GM19467 (cell line): ENCODE measurements around the gene UFSP1.
"Not testable (repeated sequence)": the region's sequence is repeated elsewhere in the genome, so short reads cannot be mapped to it uniquely, and the experiment has no call there.

Experiments used
- ATAC-seq: cut with Tn5 transposase; IDR thresholded peaks from one replicate; pipeline ENCODE4 v1.9.1; 2021; ENCODE audit warnings: mild to moderate bottlenecking, moderate library complexity; ENCODE audit not compliant: unreplicated experiment

Gene UFSP1

GRCh38 chr7:100860702-100861615 lies 28.6 kb downstream of the UFSP1 start:
- no peak for ATAC-seq

GRCh38 chr7:100859856-100860255 lies 29.7 kb downstream of the UFSP1 start:
- ATAC-seq = no peak

GRCh38 chr7:100856871-100857282 lies 32.6 kb downstream of the UFSP1 start:
- no peak for ATAC-seq

- no peak for ATAC-seq
Measured at GRCh38 chr7:100855515-100855914, 34.0 kb downstream of the UFSP1 start.

GRCh38 chr7:100854899-100855298 lies 34.6 kb downstream of the UFSP1 start:
- not testable (repeated sequence) for ATAC-seq

GRCh38 chr7:100854146-100854895 lies 35.2 kb downstream of the UFSP1 start:
- ATAC-seq = no peak

GRCh38 chr7:100852048-100852872 lies 37.3 kb downstream of the UFSP1 start, which contains the start of gene SLC12A9:
Gene SLC12A9 (plus strand): TSS chr7:100852713. CDS start chr7:100854198, 1,485 bp downstream.
- peak; percentile 90 for ATAC-seq

GRCh38 chr7:100847360-100847759 lies 42.2 kb downstream of the UFSP1 start:
- ATAC-seq = no peak

- ATAC-seq = no peak
Measured at GRCh38 chr7:100840470-100841100, 48.9 kb downstream of the UFSP1 start.

- ATAC-seq = no peak
Measured at GRCh38 chr7:100839361-100839760, 50.2 kb downstream of the UFSP1 start.
